Osteoblast (primary cell): ENCODE data around the gene ADAM15. TPM values are rescaled to one million over a fixed set of nuclear protein-coding genes. Genes with fewer than 3 reads are reported as not detected.

ENCODE experiments used
- DNase-seq: peaks from one replicate; pipeline ENCODE4 v3.0.0; 2011; ENCODE audit warnings: low spot score, mixed read lengths; ENCODE audit not compliant: insufficient read length; ENCODE audit errors: missing footprints
- H2AFZ ChIP-seq: 2 replicates; pipeline ENCODE4 v1.6.0; 2011; ENCODE audit warnings: mild to moderate bottlenecking, low read length
- H3K27ac ChIP-seq: 2 replicates; pipeline ENCODE4 v1.5.1; 2011; ENCODE audit warnings: mild to moderate bottlenecking, low read depth, low read length, moderate library complexity
- H3K27me3 ChIP-seq: 2 replicates; pipeline ENCODE4 v1.6.0; 2012; ENCODE audit warnings: mild to moderate bottlenecking, control low read depth, inconsistent platforms, low read length, moderate library complexity; ENCODE audit not compliant: insufficient read depth
- H3K36me3 ChIP-seq: 2 replicates; pipeline ENCODE4 v1.5.1; 2011; ENCODE audit warnings: mild to moderate bottlenecking, low read length, control low read depth, moderate library complexity; ENCODE audit not compliant: insufficient read depth
- H3K4me1 ChIP-seq: 2 replicates; pipeline ENCODE4 v1.5.1; 2011; ENCODE audit warnings: mild to moderate bottlenecking, low read length, control low read depth, moderate library complexity; ENCODE audit not compliant: insufficient read depth
- H3K4me2 ChIP-seq: 2 replicates; pipeline ENCODE4 v1.6.0; 2011; ENCODE audit warnings: mild to moderate bottlenecking, low read length; ENCODE audit not compliant: insufficient read depth
- H3K4me3 ChIP-seq: fragments of 200-600 bp; sonication (generic); 3 replicates; pipeline ENCODE4 v1.5.1; 2012; ENCODE audit warnings: mild to moderate bottlenecking, low read length, inconsistent platforms; ENCODE audit not compliant: insufficient read depth
- H3K79me2 ChIP-seq: 2 replicates; pipeline ENCODE4 v1.6.0; 2012; ENCODE audit warnings: mild to moderate bottlenecking, low read length, control low read depth, inconsistent platforms; ENCODE audit not compliant: insufficient read depth
- H3K9me3 ChIP-seq: 2 replicates; pipeline ENCODE4 v1.5.1; 2011; ENCODE audit warnings: low read depth, low read length, control low read depth
- H4K20me1 ChIP-seq: 2 replicates; pipeline ENCODE4 v1.6.0; 2012; ENCODE audit warnings: mild to moderate bottlenecking, low read length, control low read depth; ENCODE audit not compliant: insufficient read depth
- total RNA-seq: library from RNA; depleted of rRNA; stranded (reverse); fragments of >200 nt; gene quantifications from 2 replicates; pipeline ENCODE4 v1.2.3, GENCODE V29; 2012
- TF ChIP-seq, protein P1 (sequence below): IDR thresholded peaks from 2 replicates; pipeline ENCODE4 v1.5.1; 2011; ENCODE audit warnings: mild to moderate bottlenecking, low read depth, low read length, moderate library complexity; ENCODE audit errors: extremely low read depth

ADAM15 gene
- total RNA-seq, 1 donor: 101 TPM

DNA sequence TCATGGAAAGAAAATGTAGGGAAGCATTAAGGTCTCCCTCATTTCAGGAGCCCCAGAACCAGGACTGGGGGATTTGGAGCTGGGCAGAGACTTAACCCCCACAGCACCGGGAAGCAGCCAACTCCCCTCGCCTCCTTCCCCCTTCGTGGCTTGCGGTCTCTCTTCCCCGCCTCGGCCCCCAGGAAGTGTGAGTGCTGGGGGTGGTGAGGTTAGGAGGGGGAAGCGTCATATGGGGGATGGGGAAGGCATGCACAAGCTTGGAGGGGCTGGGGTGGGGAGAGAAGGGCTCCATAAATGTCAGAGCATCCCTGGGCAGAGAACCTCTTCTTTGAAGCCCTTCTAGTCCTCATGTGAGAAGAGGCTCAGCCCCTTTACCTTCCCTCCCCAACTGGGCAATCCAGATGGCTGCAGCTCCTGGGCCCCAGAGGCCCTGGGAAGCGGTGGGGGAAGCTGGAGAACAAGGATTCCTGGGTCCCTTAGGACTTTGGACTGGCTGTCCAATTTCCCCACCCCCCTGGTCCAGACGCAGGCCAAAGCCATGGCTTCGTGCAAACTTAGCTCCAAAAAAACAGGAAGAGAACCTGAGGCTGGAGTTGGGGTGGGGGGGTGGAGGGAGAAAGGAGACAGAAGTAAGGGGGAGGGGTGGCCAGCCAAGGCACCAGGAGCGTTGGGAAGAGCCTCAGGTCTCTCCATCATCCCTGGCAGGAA lies 40.8 kb upstream of the ADAM15 start:
- Histone ChIP-seq H3K9me3 (no peaks in the 10 kb centered on the region), H2AFZ (no peak overlapping the region), H3K4me3 (no peak overlapping the region), H3K79me2 (peaks cover 71% of the 10 kb centered on the region), H3K36me3 (peaks cover 8% of the 10 kb centered on the region), H3K4me2 (no peak overlapping the region), H3K27me3 (no peaks in the 10 kb centered on the region), H4K20me1 (peaks cover 41% of the 10 kb centered on the region), H3K4me1 (peaks cover 11% of the 10 kb centered on the region), H3K27ac (no peak overlapping the region)
- peak; percentile 36 for DNase-seq
- TF ChIP-seq, protein P1, sequence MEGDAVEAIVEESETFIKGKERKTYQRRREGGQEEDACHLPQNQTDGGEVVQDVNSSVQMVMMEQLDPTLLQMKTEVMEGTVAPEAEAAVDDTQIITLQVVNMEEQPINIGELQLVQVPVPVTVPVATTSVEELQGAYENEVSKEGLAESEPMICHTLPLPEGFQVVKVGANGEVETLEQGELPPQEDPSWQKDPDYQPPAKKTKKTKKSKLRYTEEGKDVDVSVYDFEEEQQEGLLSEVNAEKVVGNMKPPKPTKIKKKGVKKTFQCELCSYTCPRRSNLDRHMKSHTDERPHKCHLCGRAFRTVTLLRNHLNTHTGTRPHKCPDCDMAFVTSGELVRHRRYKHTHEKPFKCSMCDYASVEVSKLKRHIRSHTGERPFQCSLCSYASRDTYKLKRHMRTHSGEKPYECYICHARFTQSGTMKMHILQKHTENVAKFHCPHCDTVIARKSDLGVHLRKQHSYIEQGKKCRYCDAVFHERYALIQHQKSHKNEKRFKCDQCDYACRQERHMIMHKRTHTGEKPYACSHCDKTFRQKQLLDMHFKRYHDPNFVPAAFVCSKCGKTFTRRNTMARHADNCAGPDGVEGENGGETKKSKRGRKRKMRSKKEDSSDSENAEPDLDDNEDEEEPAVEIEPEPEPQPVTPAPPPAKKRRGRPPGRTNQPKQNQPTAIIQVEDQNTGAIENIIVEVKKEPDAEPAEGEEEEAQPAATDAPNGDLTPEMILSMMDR: no peak

DNA sequence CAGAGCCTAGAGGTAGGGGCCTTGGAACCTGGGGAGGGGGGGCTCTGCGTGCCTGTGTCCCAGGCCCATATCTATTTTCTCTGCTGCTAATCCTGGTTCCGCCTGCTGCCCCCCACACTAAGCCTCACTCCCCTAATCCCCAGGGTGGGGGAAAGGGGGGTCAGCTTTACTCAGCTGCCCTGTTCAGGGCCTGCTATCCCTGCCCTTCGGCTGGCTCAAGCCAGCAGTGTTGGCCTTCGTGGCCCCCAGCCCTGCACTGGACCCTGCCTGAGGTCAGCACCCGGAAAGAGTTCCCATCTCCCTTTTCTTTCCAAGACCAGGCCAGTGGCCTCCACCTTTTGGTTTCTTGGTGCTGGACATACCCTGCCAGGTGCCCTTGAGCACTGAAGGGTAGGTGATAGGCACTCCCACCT lies 40.1 kb upstream of the ADAM15 start:
- Histone ChIP-seq H3K79me2 (peaks cover 65% of the 10 kb centered on the region), H3K36me3 (peaks cover 9% of the 10 kb centered on the region)

DNA sequence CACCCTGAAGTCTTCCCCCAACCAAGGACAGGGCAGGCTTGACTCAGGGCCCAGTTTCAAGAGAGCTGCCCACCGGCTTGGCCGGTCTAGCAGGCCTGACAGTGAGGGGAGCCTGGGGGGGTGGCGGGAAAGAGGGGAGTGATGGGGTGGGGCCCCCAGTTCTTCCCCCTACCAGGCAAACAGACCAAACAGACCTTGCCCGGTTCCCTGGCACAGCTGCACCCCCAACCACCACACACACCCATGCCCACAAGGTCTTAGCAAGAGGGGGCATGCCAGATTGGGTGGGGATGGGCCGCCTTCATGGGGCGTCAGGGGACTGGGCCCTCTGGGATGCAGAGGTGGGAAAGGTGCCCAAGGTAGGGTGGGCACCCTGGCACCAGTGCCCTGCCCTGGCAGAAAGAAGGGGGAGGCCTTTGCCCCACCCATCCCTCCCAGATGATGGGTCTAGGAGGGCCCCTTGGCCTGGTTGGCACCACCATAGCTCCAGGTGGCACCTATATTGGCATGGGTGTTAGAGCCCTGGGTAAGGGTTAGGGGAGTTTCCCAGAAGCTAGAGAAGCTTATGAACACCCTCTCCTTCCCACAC lies 39.6 kb upstream of the ADAM15 start:
- H3K27me3 ChIP-seq: no peaks in the 10 kb centered on the region
- no peak overlapping the region for H2AFZ ChIP-seq
- no peak overlapping the region for H3K4me3 ChIP-seq
- no peak overlapping the region for H3K4me2 ChIP-seq
- H3K27ac ChIP-seq: no peak overlapping the region
- no peaks in the 10 kb centered on the region for H3K9me3 ChIP-seq
- peaks cover 13% of the 10 kb centered on the region for H3K36me3 ChIP-seq
- H3K79me2 ChIP-seq: peaks cover 60% of the 10 kb centered on the region
- DNase-seq: peak; percentile 50
- peaks cover 33% of the 10 kb centered on the region for H4K20me1 ChIP-seq
- TF ChIP-seq, protein P1: no peak
- no peaks in the 10 kb centered on the region for H3K4me1 ChIP-seq

More for the DNA sequence above, 40.1 kb upstream of the ADAM15 start:
- TF ChIP-seq, protein P1: no peak
- Histone ChIP-seq H3K4me2 (no peak overlapping the region), H3K4me1 (peaks cover 5% of the 10 kb centered on the region), H4K20me1 (peaks cover 38% of the 10 kb centered on the region), H3K27me3 (no peaks in the 10 kb centered on the region), H2AFZ (no peak overlapping the region), H3K27ac (no peak overlapping the region), H3K4me3 (no peak overlapping the region), H3K9me3 (no peaks in the 10 kb centered on the region)
- DNase-seq: peak; percentile 50

DNA sequence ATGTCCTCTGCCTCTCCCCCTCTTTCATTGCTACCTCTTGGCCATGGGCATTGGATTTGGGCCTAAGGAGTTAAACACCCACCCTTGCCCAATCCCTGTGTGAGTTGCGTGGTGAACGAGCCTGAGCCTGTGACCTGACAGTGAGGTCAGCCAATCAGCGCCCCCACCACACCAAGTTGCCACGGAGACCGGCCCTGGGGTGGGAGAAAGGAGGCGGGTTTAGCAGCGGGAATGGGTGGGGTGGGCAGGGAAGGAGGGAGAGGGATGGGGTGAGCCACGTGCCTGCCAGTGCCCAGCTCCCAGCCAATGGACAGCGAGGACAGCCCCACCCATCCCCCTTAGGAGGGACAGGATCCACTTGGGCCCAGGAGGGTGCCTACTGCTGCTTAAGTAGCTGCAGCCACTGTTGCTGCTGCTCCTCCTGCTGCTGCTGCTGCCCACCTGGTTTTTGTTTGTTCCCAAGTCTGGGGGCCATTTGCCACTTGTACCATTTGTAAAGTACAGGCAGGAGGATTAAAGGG lies 39.0 kb upstream of the ADAM15 start:
- DNase-seq: peak; percentile 92
- Histone ChIP-seq H2AFZ (no peak overlapping the region), H3K79me2 (peaks cover 54% of the 10 kb centered on the region), H3K9me3 (no peaks in the 10 kb centered on the region), H3K27me3 (no peaks in the 10 kb centered on the region), H3K4me3 (no peak overlapping the region), H3K4me2 (no peak overlapping the region), H4K20me1 (peaks cover 27% of the 10 kb centered on the region), H3K36me3 (peaks cover 15% of the 10 kb centered on the region), H3K4me1 (no peaks in the 10 kb centered on the region), H3K27ac (no peak overlapping the region)
- TF ChIP-seq, protein P1: no peak
